GM18519 (cell line): Measurements from ENCODE around the gene CDSN.
"Not testable (repeated sequence)": the region's sequence is repeated elsewhere in the genome, so short reads cannot be mapped to it uniquely, and the experiment has no call there.

Source experiments
- ATAC-seq: cut with Tn5 transposase; IDR thresholded peaks from one replicate; pipeline ENCODE4 v1.9.1; 2021; ENCODE audit warnings: mild to moderate bottlenecking, moderate library complexity; ENCODE audit not compliant: unreplicated experiment, low FRiP score

Gene CDSN, protein sequence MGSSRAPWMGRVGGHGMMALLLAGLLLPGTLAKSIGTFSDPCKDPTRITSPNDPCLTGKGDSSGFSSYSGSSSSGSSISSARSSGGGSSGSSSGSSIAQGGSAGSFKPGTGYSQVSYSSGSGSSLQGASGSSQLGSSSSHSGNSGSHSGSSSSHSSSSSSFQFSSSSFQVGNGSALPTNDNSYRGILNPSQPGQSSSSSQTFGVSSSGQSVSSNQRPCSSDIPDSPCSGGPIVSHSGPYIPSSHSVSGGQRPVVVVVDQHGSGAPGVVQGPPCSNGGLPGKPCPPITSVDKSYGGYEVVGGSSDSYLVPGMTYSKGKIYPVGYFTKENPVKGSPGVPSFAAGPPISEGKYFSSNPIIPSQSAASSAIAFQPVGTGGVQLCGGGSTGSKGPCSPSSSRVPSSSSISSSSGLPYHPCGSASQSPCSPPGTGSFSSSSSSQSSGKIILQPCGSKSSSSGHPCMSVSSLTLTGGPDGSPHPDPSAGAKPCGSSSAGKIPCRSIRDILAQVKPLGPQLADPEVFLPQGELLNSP

DNA sequence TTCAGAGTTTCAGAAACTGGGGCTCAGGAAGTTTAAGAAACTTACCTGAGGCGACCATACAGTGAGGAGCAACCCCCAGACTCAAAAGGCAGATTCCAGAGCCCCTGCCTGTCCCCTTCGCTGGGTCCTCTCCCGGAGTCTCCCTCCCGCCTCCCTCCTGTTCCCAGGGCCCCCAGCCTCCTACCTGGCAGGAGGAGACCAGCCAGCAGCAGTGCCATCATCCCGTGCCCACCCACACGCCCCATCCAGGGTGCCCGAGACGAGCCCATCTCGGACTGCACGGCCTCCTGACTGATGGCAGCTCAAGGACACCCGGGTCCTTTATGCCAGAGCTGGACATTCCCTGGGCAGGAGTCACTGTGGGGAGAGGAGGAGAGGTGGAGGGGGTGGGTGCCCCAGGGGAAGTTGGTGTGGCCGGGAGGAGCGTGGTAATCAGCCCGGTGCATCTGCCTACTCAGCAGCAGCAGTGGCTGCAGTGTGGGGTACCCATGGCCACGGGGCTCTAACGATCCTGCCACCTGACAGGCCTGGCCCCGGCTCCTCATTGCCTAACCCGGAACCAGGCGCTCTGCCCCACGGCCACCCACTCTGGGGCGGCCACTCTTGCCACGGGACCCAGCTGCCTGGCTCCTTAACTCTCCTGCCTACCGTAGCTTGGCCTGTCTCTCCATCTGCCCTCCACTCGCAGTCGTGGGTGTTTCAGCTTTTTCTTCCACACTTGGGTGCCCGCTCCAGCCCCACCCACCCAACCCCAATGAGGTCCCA lies at the start of gene CDSN:
Gene CDSN (minus strand): TSS at position 296 of the 765 bp plus-strand sequence. CDS start 27 bp downstream, at position 269.
- no peak for ATAC-seq

DNA sequence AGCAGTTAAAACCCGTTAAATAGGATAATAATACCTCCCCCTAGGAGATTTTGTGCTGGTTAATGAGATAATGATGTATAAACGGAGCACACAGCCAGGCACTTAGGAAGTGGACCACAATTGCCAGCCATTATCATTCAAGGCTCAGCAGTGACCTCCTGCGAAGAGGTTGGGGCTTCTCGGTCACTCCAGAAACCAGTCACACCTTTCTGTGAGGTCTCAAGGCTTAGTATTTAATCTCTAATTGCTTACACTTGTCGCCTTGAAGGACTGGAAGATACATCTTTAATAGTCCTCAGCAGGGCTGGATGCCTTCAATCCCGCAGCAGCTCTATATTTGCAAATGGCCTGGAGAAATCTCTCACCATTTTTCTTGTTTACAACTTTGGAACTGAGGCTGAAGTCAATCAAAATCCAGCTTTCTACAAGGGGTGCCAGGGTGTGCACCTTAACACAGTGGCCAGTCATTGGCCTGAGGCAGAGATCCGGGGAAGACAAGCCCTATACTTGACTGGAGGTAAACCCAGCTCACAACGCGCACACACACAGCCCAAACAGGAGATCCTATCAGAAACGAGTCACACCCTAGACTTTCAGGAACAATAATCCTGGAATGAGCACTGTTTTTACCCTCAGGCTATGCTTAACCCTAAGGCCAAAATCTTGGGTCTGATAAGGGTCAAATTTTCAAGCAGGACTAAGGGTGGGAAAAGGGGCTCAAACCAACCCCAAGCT lies 49.0 kb upstream of the CDSN start:
- no peak for ATAC-seq

DNA sequence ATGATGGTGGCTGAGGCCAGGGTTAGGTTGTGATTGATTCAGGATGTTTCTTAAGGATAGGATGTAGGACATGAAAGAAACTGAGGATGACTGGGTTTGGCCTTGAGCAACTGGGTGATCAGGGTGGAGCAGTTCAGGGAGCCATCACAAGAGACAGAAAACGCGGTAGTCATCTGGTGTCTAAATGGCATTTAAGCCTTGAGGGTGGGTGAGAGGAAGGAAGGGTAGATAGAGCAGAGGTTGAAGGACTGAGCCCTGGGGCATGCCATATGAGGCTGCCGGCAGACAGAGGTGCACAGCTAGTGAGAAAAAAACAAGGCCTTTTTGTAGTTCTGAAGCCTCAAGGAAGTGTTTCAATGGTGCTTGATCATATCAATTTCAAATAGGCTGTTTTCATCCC lies 48.4 kb upstream of the CDSN start:
- no peak for ATAC-seq

DNA sequence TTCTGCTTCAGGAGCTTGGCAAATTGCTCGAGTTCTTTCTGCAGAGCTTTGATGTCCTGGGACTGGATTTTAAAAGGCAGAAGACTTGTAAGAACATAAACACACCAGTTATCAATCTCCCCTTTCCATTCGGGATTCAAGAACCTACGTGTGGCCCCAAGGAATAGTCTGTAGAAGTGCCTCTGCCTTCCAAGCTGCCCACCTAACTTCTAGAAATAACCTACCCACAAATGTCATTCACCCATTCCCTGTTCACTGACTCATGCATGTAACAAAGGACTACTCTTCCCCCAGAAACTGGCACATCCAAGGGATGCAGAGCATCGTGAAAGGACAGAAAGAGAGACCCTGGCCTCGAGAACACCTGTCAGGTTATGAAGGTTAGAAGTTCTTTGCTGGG lies 45.7 kb upstream of the CDSN start:
- no peak for ATAC-seq

DNA sequence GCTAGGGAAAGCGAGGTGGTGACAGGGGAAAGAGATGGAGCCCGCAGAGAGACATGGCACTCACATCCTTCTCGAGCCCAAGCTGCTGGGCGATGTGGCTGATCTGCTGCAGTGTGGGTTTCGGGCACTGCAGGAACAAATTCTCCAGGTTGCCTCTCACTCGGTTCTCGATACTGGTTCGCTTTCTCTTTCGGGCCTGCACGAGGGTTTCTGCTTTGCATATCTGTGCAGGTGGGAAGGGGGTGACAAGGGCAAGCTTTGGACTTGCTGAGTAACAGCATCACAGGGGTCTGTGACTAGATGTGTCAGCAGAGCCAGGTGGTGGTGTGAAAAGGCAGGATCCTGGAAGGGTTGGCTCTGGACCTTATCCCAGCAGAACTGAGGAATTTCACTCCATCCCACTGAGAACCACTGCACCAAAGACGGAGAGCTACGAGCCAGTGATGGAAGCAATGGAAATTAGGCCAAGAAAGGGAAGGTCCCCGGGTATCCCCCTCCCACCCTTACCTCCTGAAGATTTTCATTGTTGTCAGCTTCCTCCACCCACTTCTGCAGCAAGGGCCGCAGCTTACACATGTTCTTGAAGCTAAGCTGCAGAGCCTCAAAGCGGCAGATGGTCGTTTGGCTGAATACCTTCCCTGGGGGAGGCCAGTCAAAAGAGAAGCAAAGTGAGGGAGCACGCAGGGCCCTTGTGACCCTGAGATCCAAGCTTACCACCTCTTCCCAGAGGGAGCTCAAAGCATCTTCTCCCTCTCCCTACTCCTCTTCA lies 45.0 kb upstream of the CDSN start:
- not testable (repeated sequence) for ATAC-seq

DNA sequence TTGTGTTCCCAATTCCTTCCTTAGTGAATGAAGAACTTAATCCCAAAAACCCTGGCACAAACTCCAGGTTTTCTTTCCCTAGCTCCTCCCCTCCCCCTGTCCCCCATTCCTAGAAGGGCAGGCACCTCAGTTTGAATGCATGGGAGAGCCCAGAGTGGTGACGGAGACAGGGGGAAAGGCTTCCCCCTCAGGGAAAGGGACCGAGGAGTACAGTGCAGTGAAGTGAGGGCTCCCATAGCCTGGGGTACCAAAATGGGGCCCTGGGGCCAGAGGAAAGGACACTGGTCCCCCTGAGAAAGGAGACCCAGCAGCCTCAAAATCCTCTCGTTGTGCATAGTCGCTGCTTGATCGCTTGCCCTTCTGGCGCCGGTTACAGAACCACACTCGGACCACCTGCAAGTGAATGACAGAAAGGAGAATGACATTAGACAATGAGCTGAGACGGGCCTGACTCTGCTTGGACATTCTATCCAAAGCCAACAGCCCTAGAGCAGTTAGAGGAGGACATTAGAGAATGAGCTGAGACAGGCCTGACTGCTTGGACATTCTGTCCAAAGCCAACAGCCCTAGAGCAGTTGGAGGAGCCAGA lies 44.3 kb upstream of the CDSN start:
- ATAC-seq, result not testable (repeated sequence)

DNA sequence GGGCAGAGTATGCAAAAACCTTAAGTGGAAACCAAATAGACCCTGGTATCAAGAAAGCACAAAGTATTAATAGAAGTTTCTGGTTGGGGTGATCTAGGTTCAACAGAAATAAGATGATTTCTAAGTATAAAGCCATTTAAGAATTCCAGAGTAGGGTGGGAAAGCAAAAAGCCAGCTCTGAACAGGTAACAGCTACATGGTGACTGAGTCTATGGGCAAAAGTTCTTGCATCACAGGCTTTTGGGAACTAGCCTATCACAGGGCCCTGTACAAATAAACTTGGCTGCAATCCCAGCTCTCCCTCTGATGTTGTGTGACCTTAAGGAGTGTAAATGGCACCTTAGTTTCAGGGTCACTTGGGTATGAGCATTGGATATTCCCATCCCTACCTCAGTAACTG lies 43.7 kb upstream of the CDSN start:
- ATAC-seq, result no peak

DNA sequence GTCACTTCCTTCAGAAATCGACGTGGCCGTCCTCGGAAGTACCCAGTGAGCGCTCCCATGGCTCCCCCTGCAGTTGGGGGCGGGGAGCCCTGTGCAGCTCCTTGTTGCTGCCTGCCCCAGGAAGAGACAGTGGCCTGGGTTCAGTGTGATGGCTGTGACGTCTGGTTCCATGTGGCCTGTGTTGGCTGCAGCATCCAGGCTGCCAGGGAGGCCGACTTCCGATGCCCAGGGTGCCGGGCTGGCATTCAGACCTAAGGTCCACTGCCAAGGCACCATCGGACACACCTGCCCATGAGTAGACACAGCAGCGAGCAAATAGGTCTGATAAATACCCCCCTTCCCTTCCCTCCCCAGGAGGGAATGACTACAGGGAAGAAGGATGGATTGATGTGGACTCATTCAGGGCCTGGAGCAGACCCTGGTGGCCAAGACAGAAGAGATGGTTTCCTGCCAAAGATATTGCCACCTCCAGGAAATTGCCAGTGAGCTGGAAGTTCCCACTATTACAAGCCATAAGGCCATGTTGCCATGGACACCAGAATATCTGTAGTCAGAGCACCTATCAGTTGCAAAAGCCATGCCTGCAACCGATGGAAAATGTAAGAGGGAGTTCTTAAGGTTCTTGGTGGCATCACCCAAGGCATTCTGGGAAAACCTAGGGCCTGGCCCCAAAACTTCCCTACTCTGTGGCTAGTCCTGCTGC lies 42.4 kb upstream of the CDSN start:
- no peak for ATAC-seq

DNA sequence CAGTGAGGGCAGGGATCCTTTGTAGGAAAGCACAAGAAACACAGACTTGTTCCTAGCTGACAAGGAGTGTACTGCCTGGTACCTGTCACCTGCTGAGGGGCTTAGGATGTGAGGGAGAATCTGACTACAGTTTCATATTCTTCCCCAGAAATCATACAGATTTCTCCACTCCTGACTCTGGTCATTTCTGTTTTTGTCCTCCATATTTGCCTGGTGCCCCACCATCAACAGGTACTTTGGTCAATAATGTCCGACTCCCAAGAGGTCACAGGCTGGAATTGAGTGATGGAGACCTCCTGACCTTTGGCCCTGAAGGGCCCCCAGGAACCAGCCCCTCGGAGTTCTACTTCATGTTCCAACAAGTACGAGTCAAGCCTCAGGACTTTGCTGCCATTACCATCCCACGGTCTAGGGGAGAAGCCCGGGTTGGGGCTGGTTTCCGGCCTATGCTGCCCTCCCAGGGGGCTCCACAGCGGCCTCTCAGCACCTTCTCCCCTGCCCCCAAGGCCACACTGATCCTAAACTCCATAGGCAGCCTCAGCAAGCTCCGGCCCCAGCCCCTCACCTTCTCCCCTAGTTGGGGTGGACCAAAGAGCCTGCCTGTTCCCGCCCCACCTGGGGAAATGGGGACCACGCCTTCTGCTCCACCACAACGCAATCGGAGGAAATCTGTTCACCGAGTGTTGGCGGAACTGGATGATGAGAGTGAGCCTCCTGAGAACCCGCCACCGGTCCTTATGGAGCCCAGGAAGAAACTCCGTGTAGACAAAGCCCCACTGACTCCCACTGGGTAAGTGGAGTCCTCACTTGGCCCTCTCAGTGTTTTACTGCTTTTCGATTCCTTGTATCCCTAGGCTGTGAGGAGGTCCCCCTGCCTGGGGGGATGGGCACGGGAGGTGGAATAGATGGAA lies 41.2 kb upstream of the CDSN start:
- ATAC-seq, result no peak

DNA sequence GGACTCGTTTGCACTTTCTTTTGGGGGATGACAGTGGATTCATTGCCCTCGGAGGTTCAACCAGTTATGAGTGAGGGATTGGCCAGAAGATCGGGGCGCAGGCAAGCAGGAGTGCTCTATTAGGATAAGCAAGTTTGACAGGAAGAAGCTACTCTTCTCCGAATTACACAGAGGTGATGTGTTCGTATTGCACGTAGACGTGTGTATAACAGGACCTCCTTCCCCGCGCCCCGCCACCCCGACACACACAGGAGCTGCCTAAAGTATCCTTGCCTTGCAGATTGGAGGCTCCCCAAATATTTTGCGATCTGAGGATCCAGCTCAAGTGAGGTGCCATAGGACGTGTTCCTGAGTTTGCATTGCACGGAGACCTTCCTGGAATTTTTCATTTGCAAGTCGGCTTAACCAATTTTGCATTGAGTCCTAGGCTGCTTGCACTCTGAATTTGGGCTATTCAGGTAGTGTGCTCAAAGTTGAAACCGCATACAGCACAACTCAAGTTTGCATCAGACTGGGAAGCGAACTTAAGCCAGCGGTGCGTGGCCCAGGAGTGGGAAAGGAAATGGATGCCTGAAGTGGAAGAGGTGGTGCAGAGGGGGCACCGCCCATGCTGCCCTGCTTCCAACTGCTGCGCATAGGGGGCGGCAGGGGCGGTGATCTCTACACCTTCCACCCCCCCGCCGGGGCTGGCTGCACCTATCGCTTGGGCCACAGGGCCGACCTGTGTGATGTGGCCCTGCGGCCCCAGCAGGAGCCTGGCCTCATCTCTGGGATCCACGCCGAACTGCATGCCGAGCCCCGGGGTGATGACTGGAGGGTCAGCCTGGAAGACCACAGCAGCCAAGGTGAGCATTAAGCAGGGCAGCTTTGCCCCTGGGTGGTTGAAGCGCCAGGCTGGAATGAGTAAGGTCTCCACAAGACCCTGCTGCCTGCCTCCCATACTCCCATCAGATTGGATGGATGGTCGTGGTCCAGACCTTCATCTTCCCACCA lies 38.9 kb upstream of the CDSN start:
- ATAC-seq, result no peak

DNA sequence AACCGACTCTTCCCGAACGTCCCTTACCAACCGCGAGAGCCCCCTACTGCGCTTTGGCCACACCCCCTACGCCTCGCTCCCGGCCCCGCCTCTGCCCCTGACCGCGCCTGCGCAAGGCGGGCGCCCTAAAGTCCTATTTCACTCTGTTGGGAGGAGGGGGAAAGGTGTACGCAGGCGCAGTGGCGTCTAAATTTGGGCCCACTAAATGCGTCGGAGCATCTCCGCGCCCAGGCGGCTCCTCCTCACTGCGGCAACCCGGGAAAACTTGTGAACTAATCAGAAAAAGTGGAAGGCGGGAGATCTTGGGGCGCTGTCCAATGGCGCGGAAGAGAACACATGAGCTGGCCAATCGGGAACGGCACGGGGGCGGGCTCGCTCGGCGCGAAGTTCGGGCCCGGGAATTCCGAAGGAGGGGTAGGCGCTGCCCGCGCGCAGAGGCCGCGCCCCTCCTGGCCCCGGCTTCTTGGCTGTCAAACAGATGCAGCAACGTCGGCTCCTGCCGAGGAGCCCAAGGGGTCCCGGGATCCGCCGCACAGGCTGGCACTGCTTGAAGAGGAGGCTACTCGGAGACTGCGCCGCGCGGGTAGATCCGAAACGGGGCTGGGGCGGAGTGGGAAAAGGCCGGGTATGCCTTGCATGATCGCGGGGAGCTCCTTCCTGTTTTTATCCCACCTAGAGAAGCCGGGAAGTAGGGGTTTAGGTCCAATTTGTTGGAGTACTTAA lies 38.1 kb upstream of the CDSN start, which contains the start of gene TCF19:
Gene TCF19 (plus strand): TSS at position 450 of the 723 bp plus-strand sequence. CDS start 881 bp downstream, outside the sequence.
- peak; percentile 73 for ATAC-seq

DNA sequence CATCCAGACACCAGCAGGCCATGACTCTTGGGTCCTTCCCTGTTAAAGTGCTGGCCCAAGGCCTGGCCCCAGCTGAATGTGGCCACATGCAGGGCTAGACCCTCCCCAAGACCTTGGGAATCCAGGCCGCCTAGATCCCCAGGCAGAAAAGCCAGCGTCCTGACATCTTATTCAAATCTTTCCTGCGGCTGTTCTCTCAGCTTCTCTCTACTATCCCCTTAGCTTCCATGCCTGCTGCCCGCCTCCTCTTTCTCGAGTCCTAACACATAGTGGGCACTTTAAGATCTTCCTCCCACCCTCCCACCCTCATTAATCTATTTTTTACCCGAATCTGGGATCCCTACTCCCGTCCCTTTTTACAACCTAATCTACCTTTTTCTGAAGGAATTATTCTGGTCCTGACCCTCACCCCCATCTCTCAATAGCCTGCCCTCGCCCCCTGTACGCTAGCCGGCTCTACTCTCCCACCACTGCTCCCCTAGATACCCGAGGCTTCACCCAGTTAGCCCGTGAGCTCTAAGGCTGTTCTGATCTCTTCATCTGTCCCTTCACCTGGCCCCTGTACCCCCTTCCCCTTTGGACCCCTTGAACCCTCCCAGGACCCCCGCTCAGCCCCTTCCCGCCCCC lies 37.4 kb upstream of the CDSN start, which contains the start of gene CCHCR1:
Gene CCHCR1 (minus strand): TSS at position 290 of the 627 bp plus-strand sequence. CDS start 202 bp downstream, at position 88.
- ATAC-seq, result no peak

DNA sequence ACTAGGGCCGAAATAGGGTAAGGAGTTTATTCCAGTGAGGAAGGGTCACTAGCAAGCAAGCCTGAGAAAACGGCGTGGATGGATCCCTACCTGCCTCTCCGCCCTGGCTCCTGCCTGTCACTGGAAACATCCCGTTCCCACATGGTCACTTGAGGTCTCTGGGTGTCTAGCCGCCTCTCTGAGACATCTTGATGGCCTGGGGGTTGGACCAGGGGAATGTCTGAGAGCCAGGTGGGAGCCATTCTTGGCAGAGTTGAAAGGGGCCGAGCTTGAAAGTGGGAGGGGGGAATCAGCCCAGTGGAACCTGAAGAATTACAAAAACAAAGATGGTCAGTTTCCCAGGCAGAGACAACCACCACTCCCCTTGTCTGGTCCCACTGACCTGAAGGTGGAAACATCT lies 36.4 kb upstream of the CDSN start:
- no peak for ATAC-seq

DNA sequence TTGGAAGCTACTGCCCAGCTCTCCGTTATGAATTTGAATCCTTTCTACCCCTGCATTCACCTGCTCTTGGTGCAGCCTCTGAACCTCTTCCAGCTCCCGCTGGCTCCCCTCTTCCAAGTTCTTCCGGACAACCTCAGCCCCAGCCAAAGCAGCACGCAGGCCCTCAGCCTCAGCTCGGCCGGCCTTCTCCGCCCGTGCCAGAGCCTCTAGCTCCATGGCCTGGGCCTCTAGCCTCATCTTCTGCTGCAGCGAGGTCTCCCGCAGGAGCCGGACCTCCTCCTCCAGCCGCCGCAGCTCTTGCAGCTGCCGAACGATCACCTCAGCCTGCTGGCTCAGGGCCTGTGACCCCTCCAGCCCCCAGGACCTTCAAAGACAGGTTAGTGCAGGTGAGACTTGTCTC lies 34.2 kb upstream of the CDSN start:
- ATAC-seq, result no peak

DNA sequence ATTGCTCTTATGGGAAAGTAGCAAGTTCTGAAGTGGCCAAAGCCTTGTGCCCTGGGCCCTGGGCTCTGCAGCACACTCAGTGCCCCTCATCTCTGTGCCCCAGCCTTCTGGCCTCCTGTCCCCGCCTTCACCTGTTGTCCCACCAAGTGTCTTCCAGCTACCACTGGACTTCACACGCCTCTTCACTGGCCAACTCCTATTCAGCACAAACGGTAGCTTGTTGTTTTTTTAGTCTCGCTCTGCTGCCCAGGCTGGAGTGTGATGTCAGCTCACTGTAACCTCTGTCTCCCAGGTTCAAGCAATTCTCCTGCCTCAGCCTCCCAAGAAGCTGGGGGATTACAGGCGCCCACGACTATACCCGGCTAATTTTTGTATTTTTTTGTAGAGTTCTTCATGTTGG lies 32.5 kb upstream of the CDSN start:
- no peak for ATAC-seq
